NCI-H2081 (cell line): ENCODE data around the gene TMIGD1.

ENCODE experiments used
- DNase-seq, 2 experiments: peaks; one replicate each; lab custom pipeline; 2025; lab: John Stamatoyannopoulos, UW

TMIGD1 gene

DNA sequence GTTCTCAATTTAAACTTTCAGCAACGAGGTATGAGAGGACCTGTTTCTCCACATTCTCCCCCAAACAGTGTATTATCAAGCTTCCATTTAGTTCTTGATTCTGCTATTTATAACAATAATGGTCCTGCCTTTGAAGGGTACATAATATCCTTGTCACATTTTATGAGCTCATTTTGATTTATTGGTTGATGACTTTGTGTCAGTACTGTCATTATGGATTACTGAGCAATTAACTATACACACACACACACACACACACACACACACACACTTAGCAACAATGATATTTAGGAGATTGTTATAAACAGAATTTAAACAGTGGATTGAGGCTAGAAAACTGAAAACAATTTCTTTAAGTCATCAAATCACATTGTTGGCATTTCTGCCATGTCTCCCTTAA is 7.0 kb downstream of the TMIGD1 start:
- DNase-seq, result peak; percentile 48 to 89

DNA sequence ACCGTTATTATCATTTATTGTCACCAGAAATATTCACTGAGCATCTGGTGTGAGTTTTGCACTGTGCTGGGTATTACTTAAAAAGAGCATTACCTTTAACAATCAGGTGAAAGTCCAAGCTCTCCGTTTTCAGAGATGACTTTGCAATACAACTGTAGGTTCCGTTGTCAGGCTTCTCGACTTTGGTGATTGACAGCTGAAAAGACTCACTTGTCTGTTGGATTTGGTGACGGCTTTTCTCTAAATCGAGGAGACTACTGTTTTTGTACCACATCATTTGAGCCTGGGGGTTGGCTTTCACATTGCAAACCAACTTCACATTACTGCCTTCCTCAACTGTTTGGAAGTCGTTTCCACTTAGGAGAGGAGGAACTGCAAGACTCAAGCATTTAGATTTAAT is 9.1 kb downstream of the TMIGD1 start:
- DNase-seq, result no peak

DNA sequence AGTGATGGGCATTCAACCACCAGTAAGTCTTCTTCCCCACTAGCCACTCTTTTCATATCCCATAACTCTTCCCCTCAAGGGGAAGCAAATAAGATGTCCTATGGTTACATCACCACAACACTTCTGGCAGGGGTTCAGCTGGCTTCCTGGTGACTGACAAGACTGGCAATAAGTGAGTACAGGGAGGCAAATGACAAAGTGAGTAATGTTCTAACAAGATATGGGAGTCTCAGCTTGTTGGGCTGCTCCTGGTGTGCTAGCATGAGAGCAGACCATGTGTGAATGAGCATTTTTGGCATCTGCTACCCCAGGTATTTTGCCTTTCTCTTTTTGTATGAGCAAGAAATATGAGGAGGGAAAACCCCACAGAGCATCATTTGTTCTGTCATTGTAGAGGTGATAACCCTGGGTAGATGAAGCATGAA is 9.9 kb downstream of the TMIGD1 start:
- DNase-seq, result peak in 1 of 2 experiments; percentile 70

DNA sequence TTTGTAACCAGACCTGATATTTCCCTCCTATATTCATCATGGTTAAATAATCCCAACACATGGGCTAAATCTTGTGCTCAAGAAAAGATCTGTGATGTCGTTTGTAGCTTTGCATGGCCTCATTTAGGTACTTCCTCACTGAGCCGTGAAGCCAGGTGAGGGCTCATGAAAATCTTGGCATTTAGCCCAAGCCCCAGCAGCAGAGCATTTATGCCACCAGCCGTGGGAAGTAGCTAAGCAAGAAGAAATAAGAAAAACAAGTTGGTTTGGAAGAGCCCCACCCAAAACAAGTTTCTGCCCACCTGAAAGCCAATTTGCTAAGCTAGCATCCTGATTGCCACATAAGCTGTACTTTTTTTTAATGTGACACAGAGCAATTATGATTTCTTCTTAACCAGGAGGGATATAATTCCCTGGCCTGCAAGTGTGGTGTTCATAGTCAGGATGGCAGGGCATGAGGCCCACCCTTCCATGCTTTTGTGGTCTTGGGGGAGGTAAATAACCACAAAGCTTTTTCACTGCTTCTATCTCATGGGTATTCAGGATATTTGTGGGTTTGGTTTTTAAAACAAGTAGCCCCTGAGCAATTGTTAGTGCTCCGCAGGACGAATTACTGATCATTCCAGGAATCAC is 10.5 kb downstream of the TMIGD1 start:
- peak; percentile 30 to 77 for DNase-seq

DNA sequence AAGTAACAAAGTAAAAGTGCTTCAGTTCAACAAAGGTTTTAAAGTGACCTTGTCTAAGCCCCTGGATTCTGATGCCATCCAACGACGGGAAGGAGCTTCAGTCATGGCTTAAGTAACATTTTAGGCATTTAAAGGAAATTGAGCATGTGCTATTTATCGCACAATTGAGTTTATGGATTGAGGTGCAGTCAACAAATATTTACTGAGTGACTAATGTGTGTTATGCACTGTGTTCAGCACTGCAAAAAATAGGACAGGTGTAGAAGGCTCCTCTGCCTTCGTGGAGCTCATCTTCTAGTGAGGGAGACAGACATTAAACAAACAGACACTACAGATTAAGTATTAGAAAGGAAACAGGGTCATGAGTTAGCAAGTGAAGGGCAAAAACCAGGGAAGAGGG is 12.5 kb downstream of the TMIGD1 start:
- peak in 1 of 2 experiments; percentile 28 for DNase-seq

DNA sequence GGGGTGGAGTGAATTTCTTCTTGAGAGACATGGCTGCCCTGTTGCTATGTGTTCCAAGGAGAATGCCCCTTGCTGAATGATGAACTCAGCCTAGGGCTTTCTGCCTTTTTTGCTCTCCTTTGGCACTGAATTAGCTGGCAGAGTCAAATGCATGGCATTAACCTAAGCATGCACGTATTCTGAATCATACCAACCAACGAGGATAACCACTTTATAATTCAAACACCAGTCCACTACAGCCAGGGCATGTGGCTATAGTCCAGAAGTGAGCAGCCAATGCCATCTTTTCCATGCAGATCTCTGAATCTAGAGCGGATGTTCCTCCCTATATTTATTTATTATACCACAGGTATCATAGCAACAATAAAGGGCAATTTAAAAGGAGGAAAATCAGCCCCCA is 15.7 kb downstream of the TMIGD1 start:
- DNase-seq, result peak; percentile 32 to 77

DNA sequence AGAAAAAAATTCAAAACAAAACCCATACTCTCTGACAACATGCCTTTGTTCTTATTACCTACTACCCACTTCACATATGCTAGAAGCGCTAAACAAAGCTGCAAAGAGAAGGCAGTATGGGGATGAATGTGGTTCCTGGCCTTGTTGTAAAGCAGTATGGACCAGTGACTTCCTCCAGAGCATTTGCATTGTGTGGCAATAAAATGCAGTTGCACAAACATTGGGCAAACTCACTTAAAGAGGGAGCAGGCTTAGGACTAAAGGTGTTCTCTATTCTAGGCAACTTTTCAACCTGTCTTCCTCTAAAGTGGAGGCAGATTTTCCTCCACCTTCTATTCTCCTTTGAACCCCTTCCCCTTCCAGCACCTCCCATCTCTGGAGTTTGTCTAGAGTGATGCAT is 17.1 kb downstream of the TMIGD1 start:
- DNase-seq, result no peak

DNA sequence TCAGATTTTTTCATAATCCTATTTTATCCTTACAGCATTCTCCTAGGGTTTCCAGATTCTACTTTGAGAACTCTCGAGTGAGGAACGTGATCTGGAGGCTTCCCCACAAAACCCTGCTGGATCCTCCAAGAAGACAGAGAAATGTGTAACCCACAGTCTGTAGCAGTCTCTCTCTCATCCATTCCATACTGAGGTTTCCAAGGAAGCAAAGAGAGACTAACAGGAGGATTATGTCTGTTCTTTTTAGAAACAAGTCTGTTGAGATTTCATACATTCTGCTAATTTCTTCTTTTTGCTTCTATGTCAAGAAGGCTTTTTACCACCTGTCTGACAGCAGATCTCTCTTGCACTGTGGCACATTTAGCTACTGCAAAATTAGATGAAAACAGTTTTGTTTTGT is 18.8 kb downstream of the TMIGD1 start:
- no peak for DNase-seq

DNA sequence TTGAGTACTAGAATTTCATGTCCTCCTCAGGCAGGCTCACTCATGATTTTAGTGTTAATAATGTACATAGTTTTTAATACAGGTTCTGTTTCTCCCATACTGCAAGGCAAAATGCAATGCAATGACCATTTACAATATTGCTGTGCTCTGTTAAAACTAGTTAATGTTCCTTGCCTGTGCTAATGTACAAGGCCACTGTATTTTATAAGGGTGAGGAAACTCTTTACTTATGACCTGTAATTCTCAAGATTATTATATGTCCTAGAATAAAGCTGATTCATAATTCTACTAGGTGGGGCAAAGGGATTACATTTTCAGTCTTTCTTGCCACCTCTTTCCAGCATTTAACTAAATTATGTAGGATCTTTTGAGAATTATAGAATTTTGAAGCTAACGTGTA is 19.4 kb downstream of the TMIGD1 start:
- DNase-seq, result no peak

DNA sequence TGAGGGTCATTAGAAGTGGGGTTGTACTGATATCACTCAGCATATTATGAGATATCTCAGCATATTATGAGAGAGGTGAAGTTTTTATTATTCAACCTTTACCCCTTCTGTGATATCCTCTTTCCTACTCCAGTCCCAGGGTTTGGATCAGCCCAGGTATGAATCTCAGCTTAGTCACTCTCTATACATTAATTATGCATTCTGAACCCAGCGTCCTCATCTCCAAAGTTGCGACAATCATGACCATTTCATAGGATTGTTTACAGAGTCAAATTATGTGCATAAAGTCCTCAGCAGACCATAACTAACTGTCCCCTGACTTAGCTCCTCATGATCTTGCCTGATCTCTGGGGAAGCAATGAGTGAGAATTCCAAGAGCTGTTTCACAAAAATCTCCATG is 21.6 kb downstream of the TMIGD1 start:
- DNase-seq, result no peak

DNA sequence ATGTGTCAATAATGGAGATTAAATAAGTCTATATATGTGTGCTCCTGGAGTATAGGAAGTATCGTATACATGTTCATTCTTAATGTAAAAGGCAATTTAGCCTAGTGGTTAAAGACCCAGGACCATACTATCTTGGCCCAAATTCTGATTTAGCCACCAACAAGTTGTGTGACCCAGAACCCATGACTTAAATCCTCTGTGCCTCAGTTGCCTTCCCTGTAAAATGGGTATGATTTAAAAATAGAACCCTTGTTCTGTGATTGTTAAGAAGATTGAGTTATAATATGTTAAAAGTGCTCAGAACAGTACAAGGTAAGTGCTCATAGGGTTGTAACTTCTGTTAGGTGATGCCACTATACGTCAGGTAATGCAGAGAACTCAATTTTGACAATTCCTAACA is 23.3 kb downstream of the TMIGD1 start:
- no peak for DNase-seq

DNA sequence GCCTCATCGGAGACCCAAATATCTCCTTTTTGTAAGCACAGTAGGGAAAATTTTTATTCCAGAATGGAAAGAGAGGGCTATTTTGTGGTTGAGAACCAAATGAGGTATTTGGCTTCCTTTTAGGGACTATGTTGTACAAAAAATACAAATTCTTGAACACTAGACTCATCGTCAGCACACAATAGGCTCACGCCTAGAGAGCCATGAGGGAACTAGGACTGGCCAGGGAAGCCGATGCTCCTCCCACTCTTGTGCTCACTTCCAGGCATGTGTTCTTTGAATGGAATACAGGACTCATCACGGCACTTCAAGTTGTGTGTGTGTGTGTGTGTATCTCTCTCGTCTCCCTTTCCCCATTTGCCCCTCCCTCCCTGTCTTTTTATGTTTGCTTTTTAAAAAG is 24.3 kb downstream of the TMIGD1 start:
- DNase-seq, result no peak

DNA sequence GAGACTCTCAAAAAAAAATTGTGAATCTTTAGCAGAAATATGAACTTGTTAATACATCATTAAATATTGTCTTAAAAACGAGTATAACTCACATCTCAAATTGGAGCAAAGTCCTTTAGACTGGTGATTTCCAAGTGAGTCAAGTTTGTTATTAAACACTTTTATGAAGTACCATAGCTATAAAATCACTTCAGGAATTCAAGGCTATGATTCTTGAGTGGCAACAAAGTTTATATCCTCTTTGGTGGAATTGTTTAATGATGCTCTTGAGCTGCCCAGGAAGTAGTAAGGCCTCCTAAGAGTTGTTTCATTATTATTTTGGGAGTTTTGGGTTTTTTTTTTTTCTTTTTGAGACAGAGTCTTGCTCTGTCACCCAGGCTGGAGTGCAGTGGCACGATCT is 25.5 kb downstream of the TMIGD1 start:
- DNase-seq, result no peak

DNA sequence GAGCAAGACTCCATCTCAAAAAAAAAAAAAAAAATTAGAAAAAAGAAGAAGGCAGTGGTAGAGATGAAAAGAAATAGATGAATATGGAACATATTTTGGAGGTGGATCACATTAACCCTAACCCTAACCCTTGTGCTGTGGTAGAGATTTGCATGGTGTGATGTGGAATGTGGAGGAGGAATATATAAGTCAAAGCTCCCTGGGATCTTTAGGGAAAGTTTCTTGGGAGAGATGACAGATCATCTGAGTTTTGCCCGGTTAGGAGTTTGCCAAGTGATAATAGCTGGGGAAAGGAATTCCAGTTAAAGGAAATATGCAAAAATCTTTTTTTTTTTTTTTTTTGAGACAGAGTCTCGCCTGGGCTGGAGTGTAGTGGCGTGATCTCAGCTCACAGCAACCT is 29.1 kb downstream of the TMIGD1 start:
- DNase-seq, result no peak

DNA sequence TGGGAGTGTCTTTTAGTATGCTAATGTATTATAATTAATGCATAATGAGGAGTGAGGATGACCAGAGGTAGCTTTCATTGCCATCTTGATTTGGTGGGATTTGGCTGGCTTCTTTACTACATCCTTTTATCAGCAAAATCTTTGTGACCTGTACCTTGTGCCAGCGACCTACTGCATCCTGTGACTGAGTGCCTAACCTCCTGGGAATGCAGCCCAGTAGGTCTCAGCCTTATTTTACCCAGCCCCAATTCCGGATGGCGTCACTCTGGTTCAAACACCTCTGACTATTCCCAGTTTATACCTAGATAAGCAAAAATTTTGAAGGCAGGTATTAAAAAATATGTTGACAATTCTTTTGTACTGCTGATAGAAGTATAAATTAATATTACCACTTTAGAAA is 31.6 kb downstream of the TMIGD1 start:
- DNase-seq, result no peak

DNA sequence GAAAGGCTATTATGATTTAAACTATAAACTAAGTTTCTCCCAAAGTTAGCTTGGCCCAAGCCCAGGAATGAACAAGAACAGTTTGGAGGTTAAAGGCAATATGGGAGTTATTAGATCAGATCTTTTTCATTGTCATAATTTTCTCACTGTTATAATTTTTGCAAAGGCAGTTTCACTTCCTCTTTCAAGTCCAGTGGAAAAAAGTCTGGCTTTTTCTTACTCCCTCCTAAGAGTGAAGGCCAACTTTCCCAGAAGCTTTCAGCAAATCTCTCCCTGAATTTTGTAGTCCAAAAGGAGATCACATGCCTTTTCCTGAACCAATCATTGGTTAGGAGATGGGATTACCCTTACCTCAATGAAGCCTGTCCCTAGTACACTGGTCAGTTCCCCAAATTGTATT is 33.0 kb downstream of the TMIGD1 start:
- DNase-seq, result no peak

DNA sequence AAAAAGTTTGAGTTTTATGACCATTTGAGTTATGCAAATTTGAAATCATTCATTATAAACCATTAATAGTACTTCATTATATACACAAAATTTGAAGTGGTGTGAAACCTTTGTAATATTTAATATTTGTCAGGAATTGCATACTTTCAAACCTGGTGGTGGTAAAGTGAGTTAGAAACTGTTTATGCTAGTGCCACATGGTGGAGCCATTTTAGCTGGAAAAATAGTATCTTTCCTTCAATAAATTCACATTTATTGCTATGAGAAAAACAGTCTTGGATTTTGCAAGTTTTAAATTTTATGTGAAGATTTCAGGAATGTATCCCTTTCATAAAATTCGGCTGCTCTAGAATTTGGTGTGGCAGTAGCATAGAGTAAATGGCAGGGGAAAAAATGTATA is 34.9 kb downstream of the TMIGD1 start:
- DNase-seq, result no peak

DNA sequence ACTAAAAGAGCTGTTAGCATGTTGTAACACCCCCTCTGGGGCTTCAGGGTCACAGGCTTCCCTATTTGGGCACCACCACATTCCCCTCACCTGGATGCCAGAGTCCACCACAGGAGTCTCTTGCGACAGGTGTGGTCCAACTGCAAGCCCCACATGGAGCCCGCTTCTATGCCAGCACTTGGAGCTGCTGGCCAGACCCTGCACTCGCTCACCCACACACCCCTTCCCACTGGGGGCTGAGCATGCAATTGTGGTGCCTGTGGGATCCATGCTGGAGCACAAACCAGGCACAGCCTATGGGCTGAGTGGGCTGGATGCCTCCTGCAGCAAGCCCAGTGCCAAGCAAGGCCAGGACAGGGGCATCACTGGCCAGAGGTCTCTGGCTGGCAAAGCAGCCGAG is 36.1 kb downstream of the TMIGD1 start:
- no peak for DNase-seq

DNA sequence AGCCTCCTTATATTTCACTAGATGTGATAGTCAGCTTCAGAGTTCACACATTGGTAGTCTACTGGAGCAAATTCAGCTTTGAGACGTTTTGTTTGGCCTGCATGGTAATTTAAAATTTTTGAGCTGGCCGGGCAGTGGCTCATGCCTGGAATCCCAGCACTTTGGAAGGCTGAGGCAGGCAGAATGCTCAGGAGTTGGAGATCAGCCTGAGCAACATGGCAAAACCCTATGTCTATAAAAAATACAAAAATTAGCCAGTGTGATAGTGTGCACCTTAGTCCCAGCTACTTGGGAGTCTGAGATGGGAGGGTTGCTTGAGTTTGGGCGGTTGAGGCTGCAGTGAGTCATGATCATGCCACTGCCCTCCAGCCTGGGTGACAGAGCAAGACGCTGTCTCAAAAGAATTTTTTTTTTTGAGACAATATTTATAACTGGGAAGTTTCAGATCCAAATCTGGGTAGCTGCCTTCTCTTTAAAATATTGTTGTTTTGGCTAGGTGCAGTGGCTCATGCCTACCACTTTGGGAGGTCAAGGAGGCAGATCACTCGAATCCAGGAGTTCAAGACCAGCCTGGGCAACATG is 37.3 kb downstream of the TMIGD1 start:
- DNase-seq, result no peak

DNA sequence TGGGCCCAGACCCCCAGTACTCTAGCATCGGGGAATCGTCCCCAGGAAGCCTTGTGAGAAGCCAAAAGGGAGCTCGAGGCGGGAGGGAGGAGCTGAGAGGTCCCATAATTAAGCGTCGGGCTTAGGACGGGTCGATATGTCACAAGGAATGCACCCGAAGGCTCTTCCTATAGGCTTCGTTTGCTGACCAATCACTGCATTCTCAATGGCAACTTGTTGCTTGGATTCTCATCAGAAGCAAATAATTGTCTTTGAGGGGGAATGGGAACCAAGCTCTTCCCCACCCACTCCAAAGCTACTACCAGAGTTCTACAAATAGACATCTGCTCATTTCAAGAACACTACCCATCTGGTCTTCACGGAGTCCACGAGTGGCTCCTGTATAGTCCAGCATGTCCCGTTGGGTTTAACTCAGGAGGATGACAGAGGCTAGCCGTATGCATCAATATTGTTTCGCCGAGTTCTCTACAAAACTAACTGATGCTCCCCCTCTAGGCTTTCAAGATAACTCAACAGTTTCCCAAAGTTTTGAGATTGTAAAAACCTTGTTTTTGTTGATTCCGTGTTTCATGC is 41.5 kb downstream of the TMIGD1 start:
- DNase-seq, result peak in 1 of 2 experiments; percentile 36

DNA sequence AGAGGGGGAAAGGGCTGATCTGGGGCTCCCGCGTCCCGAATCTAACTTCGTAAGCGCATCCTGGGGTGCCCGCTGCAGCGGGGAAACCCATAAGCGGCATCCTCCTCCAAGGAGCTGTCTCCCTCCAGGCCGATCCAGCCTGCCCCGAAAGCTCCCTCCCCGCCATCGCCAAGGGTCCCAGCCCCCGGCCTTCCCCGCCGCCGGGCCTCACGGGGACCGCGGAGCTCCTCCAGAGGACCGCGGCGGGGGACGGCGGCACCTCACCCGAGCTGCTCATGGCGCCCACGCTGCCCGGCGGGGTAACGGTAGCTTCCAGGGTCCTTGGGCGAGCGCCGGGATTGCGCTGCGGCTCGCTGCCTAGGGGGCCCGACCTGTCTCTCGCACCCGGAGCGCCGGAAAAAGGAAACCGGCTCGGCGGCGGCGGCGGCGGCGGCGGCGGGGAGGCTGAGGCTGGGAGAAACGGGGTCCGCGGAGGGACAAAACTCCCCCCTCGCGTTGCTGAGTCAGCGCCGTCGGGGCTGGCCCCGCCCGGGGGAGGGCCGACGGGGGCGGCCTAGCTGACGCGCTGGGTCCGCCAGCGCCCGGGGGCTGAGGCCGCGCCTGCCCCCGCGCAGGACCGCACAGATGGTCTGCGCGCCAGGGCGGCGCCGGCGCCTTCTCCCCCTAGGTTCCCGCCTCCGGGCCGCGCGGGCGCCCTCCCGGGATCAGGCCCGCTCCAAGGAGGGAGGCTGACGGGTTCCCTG is 42.1 kb downstream of the TMIGD1 start, which contains the start of gene BLMH:
TSS of gene BLMH (minus strand) at position 402 of the 743 bp plus-strand sequence. CDS start at position 277, 125 bp downstream.
- DNase-seq, result peak; percentile 53 to 75

DNA sequence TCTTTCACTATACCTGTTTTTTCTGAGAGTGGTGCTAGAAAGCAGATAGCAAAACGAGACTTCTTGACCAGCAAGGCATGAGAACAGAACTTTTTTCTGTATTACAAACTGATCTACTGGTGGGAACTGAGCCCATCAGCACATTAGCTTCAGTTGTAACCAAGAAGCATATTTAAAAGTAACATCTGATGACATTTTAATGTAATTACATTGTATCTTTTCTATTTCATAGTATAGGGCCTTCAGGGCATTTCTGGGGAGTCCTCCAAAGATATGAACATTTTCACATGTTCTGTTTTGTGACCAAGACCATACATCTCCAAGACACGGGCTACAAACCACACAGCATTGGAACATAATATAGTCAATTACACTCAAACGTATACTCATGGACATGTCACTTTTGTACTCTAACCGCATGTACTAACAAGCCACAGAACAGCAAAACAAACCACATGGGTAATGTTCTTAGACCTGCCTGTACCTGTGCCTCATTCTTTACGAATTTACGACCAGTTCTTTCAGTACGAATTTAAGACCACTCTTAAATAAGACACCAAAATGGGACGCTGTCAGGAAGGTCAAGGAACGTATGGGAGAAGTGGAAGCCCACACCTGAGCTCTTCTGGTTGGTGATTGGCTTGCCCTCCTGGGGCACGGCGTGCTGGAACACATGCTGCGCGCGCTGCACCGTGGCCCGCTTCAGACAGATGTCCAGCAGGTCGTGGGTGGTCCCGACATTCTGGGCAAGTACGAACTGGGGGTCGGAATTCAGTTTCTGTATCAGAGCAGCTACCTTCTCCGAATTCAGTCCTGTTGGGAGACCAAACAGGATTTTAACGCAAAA is 42.9 kb downstream of the TMIGD1 start:
- DNase-seq, result peak; percentile 21 to 42
